K562 (cell line): ENCODE measurements around the gene SYCE1. TPM values are rescaled to one million over a fixed set of nuclear protein-coding genes. Genes with fewer than 3 reads are reported as not detected.

Experiments used
- ELF2 ChIP-seq: fragments of 250-450 bp; sonication (Bioruptor Pico); IDR thresholded peaks from 2 replicates; pipeline ENCODE4 v1.5.0; 2021; ENCODE audit warnings: mild to moderate bottlenecking
- NCOA1 ChIP-seq: fragments of 450-650 bp; IDR thresholded peaks from 2 replicates; pipeline ENCODE4 v1.6.1; 2016; ENCODE audit warnings: low read depth
- NCOR1 ChIP-seq: fragments of 450-650 bp; IDR thresholded peaks from 2 replicates; pipeline ENCODE4 v1.6.1; 2016; ENCODE audit warnings: mild to moderate bottlenecking, moderate library complexity
- ZC3H4 ChIP-seq: sonication (generic); formaldehyde crosslinking; IDR thresholded peaks from 2 replicates; pipeline ENCODE4 v1.9.0; 2021; ENCODE audit warnings: missing genetic modification reagents, borderline replicate concordance
- ZNF12 ChIP-seq: sonication (generic); formaldehyde crosslinking; IDR thresholded peaks from 2 replicates; pipeline ENCODE4 v1.4.0; 2020; ENCODE audit warnings: mild to moderate bottlenecking, missing genetic modification reagents
- polyA plus RNA-seq, 8 experiments: library from polyadenylated mRNA; depleted of rRNA in 4 of 8; stranded (reverse) in 5 of 8; unstranded in 3 of 8; fragments of >200 nt; fragmentation: Nextera tagmentation in 2 of 8; fragmentation: Illumina TruSeq in 1 of 8; extraction: Ambion mirVana in 2 of 8; extraction: Trizol in 1 of 8; gene quantifications; 2 replicates each; pipeline versions ENCODE4 v1.2.1 to v1.2.3, GENCODE V29; 2011 to 2014; ENCODE audit warnings: inconsistent platforms in 1 of 8, missing spikeins in 1 of 8
- total RNA-seq, 7 experiments: library from RNA; depleted of rRNA in 6 of 7; stranded (reverse); fragments of >200 nt in 6 of 7; fragmentation: Illumina TruSeq in 2 of 7; extraction: Trizol in 2 of 7; gene quantifications; 2 replicates each; pipeline versions ENCODE4 v1.2.1 to v1.2.3, GENCODE V29; 2011 to 2021; ENCODE audit warnings: low replicate concordance in 1 of 7
- TF ChIP-seq, protein P1 (sequence below): fragments of 250-450 bp; sonication (Bioruptor Pico); IDR thresholded peaks from 2 replicates; pipeline ENCODE4 v1.5.0; 2020; ENCODE audit warnings: mild to moderate bottlenecking, borderline replicate concordance
- TF ChIP-seq, protein P2 (sequence below): fragments of 250-450 bp; sonication (Bioruptor Pico); IDR thresholded peaks from 2 replicates; pipeline ENCODE4 v1.8.0; 2022; ENCODE audit warnings: inconsistent platforms
- TF ChIP-seq, protein P3 (sequence below): fragments of 250-450 bp; sonication (Bioruptor Pico); IDR thresholded peaks from 2 replicates; pipeline ENCODE4 v1.4.0; 2020; ENCODE audit warnings: mild to moderate bottlenecking, moderate library complexity

Gene SYCE1
- total and polyA plus RNA-seq, 9 of the 15 experiments (the other 6 are each of a cell fraction or from before 2014, with no cell fraction given) = not detected

DNA sequence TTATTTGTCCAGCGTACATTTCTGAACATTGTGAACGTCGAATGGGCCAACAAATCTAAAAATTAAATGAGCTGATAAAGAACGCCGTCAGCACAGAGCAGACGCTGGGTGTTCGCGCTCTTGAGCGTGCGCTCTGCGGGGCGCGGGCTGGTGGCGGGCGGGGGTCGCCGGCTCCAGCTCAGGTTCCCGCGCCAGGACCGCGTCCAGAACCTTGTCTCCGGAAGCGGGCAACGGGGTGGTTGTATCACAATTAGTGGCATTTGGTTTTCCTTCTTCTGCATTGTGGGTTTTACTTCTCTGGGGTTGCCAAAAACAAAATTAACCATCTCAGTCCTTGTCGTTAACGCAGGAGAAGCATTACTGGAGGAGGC lies 35.8 kb downstream of the SYCE1 start (continued):
- TF ChIP-seq, protein P1, sequence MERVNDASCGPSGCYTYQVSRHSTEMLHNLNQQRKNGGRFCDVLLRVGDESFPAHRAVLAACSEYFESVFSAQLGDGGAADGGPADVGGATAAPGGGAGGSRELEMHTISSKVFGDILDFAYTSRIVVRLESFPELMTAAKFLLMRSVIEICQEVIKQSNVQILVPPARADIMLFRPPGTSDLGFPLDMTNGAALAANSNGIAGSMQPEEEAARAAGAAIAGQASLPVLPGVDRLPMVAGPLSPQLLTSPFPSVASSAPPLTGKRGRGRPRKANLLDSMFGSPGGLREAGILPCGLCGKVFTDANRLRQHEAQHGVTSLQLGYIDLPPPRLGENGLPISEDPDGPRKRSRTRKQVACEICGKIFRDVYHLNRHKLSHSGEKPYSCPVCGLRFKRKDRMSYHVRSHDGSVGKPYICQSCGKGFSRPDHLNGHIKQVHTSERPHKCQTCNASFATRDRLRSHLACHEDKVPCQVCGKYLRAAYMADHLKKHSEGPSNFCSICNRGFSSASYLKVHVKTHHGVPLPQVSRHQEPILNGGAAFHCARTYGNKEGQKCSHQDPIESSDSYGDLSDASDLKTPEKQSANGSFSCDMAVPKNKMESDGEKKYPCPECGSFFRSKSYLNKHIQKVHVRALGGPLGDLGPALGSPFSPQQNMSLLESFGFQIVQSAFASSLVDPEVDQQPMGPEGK (CRISPR knock-in tag) = no peak
- TF ChIP-seq NCOR1 (no peak), NCOA1 (no peak), ELF2 (CRISPR knock-in tag) (no peak), ZC3H4 (CRISPR knock-in tag) (no peak), ZNF12 (CRISPR knock-in tag) (no peak)
- TF ChIP-seq, protein P2, sequence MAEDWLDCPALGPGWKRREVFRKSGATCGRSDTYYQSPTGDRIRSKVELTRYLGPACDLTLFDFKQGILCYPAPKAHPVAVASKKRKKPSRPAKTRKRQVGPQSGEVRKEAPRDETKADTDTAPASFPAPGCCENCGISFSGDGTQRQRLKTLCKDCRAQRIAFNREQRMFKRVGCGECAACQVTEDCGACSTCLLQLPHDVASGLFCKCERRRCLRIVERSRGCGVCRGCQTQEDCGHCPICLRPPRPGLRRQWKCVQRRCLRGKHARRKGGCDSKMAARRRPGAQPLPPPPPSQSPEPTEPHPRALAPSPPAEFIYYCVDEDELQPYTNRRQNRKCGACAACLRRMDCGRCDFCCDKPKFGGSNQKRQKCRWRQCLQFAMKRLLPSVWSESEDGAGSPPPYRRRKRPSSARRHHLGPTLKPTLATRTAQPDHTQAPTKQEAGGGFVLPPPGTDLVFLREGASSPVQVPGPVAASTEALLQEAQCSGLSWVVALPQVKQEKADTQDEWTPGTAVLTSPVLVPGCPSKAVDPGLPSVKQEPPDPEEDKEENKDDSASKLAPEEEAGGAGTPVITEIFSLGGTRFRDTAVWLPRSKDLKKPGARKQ (CRISPR knock-in tag) = no peak
- TF ChIP-seq, protein P3, sequence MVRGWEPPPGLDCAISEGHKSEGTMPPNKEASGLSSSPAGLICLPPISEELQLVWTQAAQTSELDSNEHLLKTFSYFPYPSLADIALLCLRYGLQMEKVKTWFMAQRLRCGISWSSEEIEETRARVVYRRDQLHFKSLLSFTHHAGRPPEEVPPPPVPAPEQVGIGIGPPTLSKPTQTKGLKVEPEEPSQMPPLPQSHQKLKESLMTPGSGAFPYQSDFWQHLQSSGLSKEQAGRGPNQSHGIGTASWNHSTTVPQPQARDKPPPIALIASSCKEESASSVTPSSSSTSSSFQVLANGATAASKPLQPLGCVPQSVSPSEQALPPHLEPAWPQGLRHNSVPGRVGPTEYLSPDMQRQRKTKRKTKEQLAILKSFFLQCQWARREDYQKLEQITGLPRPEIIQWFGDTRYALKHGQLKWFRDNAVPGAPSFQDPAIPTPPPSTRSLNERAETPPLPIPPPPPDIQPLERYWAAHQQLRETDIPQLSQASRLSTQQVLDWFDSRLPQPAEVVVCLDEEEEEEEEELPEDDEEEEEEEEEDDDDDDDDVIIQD (CRISPR knock-in tag) = no peak
- TF ChIP-seq, all 486 proteins: peak for 0
